GM18870 (cell line): ENCODE measurements around the gene SMIM27.
"Not testable (repeated sequence)": the region's sequence is repeated elsewhere in the genome, so short reads cannot be mapped to it uniquely, and the experiment has no call there.

Experiments used
- ATAC-seq: cut with Tn5 transposase; IDR thresholded peaks from one replicate; pipeline ENCODE4 v1.9.1; 2021; ENCODE audit warnings: moderate library complexity; ENCODE audit not compliant: unreplicated experiment

SMIM27 gene, protein sequence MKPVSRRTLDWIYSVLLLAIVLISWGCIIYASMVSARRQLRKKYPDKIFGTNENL

DNA sequence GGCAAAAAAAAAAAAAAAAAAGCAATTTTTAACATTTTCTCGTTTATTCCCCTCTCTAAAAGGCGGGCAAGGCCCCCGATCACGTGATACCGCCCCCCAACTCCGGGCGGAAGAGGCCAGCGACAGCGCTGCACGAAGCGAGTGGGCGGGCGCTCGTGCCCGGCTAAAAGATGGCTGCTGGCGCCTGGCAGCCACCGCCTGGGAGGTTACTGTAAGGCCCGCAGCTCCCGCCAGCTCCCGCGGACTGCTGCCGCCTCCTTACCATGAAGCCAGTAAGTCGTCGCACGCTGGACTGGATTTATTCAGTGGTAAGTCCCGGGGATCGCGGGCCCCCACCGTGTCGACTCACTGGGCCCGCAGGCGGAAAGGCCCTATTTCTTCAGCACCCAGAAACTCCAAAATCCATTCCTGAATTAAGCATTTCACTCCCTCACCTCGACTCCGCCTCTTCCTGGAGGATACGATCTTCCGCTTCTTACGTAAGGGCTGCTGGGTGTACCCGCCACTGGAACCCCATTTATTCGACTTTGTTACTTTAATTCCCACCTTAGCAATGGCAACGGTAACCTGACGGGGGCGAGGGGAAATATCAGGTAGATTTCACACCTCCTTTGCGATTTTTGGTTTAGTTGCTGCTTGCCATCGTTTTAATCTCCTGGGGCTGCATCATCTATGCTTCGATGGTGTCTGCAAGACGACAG is at the start of gene SMIM27, which contains the start of gene TOPORS:
Gene SMIM27, plus strand, starts transcription at position 156 of the 701 bp plus-strand sequence. Its CDS starts 108 bp downstream, at position 264.
Gene TOPORS, minus strand, starts transcription at position 415 of the 701 bp plus-strand sequence. Its CDS starts 150 bp downstream, at position 265.
- peak; percentile 60 for ATAC-seq

DNA sequence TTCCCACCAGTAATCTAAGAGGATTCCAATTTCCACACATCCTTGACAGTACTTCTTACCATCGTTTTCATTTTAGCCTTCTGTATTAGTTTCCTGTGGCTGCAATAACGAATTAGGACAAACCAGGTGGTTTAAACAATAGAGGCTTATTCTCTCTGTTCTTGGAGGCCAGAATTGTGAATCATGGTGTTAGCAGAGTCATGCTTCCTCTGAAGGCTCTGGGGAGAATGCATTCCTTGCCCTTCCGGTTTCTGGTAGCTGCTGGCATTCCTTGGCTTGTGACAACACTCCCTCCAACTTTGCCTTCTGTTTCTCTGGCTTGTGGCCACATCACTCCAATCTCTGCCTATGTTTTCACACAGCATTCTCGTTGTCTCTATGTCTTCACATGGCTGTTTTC is 49.7 kb upstream of the SMIM27 start:
- ATAC-seq, result no peak

- no peak for ATAC-seq
Observed at GRCh38 chr9:32503008-32503407, 49.1 kb upstream of the SMIM27 start.

GRCh38 chr9:32508728-32509127 is 43.4 kb upstream of the SMIM27 start:
- ATAC-seq, result no peak

GRCh38 chr9:32516241-32516640 is 35.9 kb upstream of the SMIM27 start:
- no peak for ATAC-seq

DNA sequence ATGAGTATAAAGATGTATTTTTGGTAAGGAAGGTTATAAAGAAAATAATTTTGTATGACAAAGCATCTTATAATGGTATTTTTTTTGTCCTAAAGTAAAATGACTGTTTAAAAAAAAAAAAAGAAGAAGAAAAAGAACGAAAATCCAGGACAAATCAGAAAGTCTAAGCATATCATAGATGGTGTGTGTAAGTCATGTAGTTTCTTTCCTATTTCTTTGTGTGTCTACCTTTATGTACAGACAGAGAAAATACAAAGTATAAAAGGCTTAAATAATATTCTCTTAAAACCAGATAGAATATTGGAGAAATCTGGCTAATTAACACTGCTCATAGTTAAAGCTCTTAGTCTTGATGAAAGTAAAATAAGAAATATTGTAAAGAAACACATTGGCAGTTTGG is 33.9 kb upstream of the SMIM27 start:
- ATAC-seq, result no peak

DNA sequence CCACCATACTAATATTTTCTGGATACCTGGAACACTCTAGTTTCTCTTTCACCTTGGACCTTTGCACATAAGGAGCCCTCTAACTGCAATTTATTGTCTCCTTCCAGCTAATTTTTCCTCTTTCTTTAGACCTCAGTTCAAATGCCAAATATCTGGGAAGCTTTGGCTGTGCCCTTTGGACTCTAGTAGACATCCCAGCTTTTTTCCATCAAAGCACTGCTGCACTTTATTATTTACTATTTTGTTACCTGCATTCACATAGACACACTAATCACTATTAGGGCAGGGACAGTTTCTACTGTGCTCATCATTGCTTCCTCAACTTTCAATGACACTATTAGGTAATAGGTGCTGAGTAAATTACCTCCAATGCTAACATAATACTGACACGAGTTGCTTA is 28.2 kb upstream of the SMIM27 start:
- ATAC-seq, result no peak

DNA sequence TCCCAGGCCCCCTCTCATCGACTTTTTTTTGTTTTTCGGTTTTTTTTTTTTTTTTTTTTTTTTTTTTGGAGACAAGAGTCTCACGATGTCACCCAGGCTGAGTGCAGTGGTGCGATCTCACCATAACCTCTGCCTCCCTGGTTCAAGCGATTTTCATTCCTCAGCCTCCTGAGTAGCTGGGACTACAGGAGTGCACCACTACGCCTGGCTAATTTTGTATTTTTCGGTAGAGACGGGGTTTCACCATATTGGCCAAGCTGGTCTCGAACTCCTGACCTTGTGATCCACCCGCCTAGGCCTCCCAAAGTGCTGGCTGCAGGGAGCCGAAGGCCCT is 27.6 kb upstream of the SMIM27 start:
- ATAC-seq, result not testable (repeated sequence)

- ATAC-seq, result no peak
Observed at GRCh38 chr9:32524892-32525708, 27.0 kb upstream of the SMIM27 start.

DNA sequence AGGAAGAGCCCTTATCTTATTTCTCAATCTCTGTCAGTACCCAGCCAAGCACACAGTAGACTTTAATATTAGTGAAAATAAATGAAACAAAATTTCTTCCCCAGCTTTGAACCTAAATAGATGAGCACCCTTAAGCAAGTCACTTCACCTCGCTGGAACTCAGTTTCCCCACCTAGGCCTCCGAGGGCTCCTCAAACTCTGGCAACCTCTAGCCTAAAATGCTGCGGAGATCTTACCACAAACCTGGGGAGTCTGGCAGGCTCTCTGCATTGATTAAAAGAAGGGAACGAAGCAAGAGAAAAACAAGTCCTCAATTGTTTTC is 26.5 kb upstream of the SMIM27 start:
- ATAC-seq, result no peak

- peak; percentile 81 for ATAC-seq
Observed at GRCh38 chr9:32526041-32526706, 26.0 kb upstream of the SMIM27 start, which contains the start of gene RIGI. TSS of gene RIGI (minus strand) at chr9:32526196. CDS start at chr9:32526166, 30 bp downstream.

DNA sequence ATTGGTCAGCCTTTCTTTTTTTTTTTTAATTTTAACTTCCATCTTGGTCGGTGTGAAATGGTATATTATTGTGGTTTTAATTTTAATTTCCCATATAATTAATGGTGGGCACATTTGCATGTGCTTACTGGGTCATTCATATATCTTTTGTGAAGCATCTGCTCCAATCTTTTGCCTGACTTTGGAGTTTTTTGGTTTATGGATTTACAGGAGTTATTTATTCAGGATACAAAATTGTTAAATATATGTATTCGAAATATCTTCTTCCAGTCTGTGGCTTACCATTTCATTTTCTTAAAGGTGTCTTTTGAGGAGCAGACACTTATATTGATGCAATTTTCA is 25.4 kb upstream of the SMIM27 start:
- no peak for ATAC-seq

DNA sequence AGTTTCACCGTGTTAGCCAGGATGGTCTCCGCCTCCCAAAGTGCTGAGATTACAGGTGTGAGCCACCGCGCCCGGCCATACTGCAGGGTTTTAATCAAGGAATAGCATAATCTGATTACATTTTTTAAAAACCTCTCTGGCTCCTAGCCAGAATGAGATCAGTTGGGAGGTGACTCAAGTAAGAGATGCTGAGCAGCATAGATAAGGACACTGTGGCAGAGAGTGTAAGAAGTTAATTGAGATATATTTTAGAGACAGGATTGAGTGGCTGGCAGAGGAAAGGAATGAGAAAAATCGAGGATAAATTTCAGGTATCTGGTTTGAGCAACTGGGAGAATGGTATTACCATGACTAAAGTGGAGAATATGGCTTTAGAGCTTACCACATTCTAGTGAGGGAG is 18.8 kb upstream of the SMIM27 start:
- ATAC-seq, result no peak

GRCh38 chr9:32533816-32534215 is 18.3 kb upstream of the SMIM27 start:
- ATAC-seq, result no peak

DNA sequence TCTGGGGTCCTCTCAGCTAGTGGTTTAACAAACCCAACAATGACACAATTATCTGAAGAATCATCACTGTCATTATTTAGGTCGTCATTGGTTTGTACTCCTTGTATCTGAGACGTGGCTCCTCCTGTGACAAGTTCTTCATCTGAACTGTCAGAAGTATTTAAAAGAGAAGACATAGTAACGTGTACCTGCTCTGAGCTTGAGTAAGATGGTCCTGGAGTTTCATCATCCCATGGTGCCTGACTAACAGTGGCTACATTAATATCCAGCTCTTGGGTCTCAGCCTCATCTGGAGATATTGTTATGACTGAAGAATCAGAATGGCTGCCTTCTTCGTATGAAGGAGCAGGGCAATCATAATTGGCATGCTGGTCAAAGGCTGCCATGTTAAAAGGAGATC is 9.1 kb upstream of the SMIM27 start:
- ATAC-seq, result no peak

- no peak for ATAC-seq
Observed at GRCh38 chr9:32545884-32546283, 6.2 kb upstream of the SMIM27 start.

DNA sequence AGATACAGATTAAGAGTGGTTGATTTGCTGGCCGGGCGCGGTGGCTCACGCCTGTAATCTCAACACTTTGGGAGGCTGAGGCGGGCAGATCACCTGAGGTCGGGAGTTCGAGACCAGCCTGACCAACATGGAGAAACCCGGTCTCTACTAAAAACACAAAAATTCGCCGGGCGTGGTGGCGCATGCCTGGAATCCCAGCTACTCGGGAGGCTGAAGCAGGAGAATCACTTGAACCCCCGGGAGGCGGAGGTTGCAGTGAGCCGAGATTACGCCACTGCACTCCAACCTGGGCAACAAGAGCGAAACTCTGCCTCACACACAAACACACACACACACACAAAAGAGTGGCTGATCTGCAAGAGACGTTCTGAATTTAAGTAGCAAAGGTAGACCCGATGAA is 3.9 kb upstream of the SMIM27 start:
- ATAC-seq, result not testable (repeated sequence)

GRCh38 chr9:32550150-32550561 is 2.0 kb upstream of the SMIM27 start:
- no peak for ATAC-seq

GRCh38 chr9:32550562-32551275 is 1.4 kb upstream of the SMIM27 start:
- ATAC-seq, result peak; percentile 53

GRCh38 chr9:32551276-32552051 is 663 bp upstream of the SMIM27 start:
- peak; percentile 2 for ATAC-seq
